ENCODE data around the gene ZNF462. TPM values are rescaled to one million over a fixed set of nuclear protein-coding genes. Genes with fewer than 3 reads are reported as not detected.
A peak's percentile ranks its signal among the peaks of the same experiment; 100 is the strongest.

Gene ZNF462
- total RNA-seq, result under 1 TPM; 0.33 to 0.93 (median 0.35) TPM
- total RNA-seq (2013), result 0.65 TPM

GRCh38 chr9:106862821-106863720 is at the start of gene ZNF462:
TSS of gene ZNF462 (plus strand) at chr9:106863166. CDS start at chr9:106923384, 60,218 bp downstream.
- Mint-ChIP-seq H3K27ac (peak within 1 kb of the TSS; percentile 63 to 65), H3K9me3 (no peaks in the 10 kb centered on the region), H3K4me3 (peak within 1 kb of the TSS; percentile 85), H3K4me1 (peaks cover 56 to 59% of the 10 kb centered on the region in 2 donors), H3K36me3 (no peaks in the 10 kb centered on the region), H3K27me3 (ENCODE audit: low read depth in 2 of 2) (peaks cover 71 to 83% of the 10 kb centered on the region in 2 donors)
- TF ChIP-seq CTCF (IDR thresholded peaks at IDR 0.05), result no peak
- Histone ChIP-seq H3K4me3 (ENCODE audit: low read length) (peak within 1 kb of the TSS; percentile 45), H3K9me3 (ENCODE audit: control insufficient read depth, insufficient read depth, low read length) (no peaks in the 10 kb centered on the region), H3K36me3 (ENCODE audit: control insufficient read depth, insufficient read depth, low read length) (no peaks in the 10 kb centered on the region), H3K27ac (ENCODE audit: low read length) (no peak within 1 kb of the TSS), H3K4me1 (ENCODE audit: control insufficient read depth, insufficient read depth, low read length) (peaks cover 47% of the 10 kb centered on the region), H3K27me3 (ENCODE audit: control insufficient read depth, insufficient read depth, low read length) (peaks cover 62% of the 10 kb centered on the region)
- DNase-seq (no peak), ATAC-seq (peak in 2 of 3 donors; percentile 34 to 38)
- under 1% methylated on average over 25 of the region's 33 CpGs for WGBS (ENCODE audit: insufficient coverage)
- intact Hi-C loops (cut with micrococcal nuclease), result no loop called here

GRCh38 chr9:106816524-106816923 is 46.4 kb upstream of the ZNF462 start:
- no peak overlapping the region for H3K4me3 Mint-ChIP-seq
- WGBS (ENCODE audit: insufficient coverage), result 100% methylated on average over 1 of the region's 2 CpGs
- H3K4me1 Mint-ChIP-seq, result no peaks in the 10 kb centered on the region
- DNase-seq (no peak), ATAC-seq (no peak)
- no peaks in the 10 kb centered on the region for H3K4me1 ChIP-seq (ENCODE audit: control insufficient read depth, insufficient read depth, low read length)
- intact Hi-C loops (cut with micrococcal nuclease), result no loop called here
- no peaks in the 10 kb centered on the region for H3K36me3 Mint-ChIP-seq
- no peaks in the 10 kb centered on the region for H3K27me3 ChIP-seq (ENCODE audit: control insufficient read depth, insufficient read depth, low read length)
- peaks cover 2% of the 10 kb centered on the region in 2 donors for H3K9me3 Mint-ChIP-seq
- no peak overlapping the region for H3K27ac Mint-ChIP-seq
- H3K27ac ChIP-seq (ENCODE audit: low read length), result no peak overlapping the region
- no peak for TF ChIP-seq CTCF (IDR thresholded peaks at IDR 0.05)
- H3K36me3 ChIP-seq (ENCODE audit: control insufficient read depth, insufficient read depth, low read length), result no peaks in the 10 kb centered on the region
- no peaks in the 10 kb centered on the region for H3K9me3 ChIP-seq (ENCODE audit: control insufficient read depth, insufficient read depth, low read length)
- H3K27me3 Mint-ChIP-seq (ENCODE audit: low read depth in 2 of 2), result no peaks in the 10 kb centered on the region
- H3K4me3 ChIP-seq (ENCODE audit: low read length), result no peak overlapping the region

GRCh38 chr9:106818034-106818433 is 44.9 kb upstream of the ZNF462 start:
- intact Hi-C loops (cut with micrococcal nuclease), result no loop called here
- WGBS (ENCODE audit: insufficient coverage), result 82% methylated on average over 5 of the region's 5 CpGs
- ATAC-seq, result no peak
- Histone ChIP-seq H3K9me3 (ENCODE audit: control insufficient read depth, insufficient read depth, low read length) (no peaks in the 10 kb centered on the region), H3K4me3 (ENCODE audit: low read length) (no peak overlapping the region), H3K27me3 (ENCODE audit: control insufficient read depth, insufficient read depth, low read length) (no peaks in the 10 kb centered on the region), H3K36me3 (ENCODE audit: control insufficient read depth, insufficient read depth, low read length) (no peaks in the 10 kb centered on the region), H3K4me1 (ENCODE audit: control insufficient read depth, insufficient read depth, low read length) (no peaks in the 10 kb centered on the region), H3K27ac (ENCODE audit: low read length) (no peak overlapping the region)
- no peaks in the 10 kb centered on the region for H3K4me1 Mint-ChIP-seq
- no peak for DNase-seq
- H3K9me3 Mint-ChIP-seq, result peaks cover 0 to 2% of the 10 kb centered on the region in 2 donors
- no peak overlapping the region for H3K27ac Mint-ChIP-seq
- H3K27me3 Mint-ChIP-seq (ENCODE audit: low read depth in 2 of 2), result no peaks in the 10 kb centered on the region
- H3K36me3 Mint-ChIP-seq, result no peaks in the 10 kb centered on the region
- TF ChIP-seq CTCF (IDR thresholded peaks at IDR 0.05), result no peak
- no peak overlapping the region for H3K4me3 Mint-ChIP-seq
